ENCODE measurements around the gene TAS1R1. TPM values are rescaled to one million over a fixed set of nuclear protein-coding genes. Genes with fewer than 3 reads are reported as not detected.
"Not testable (repeated sequence)": the region's sequence is repeated elsewhere in the genome, so short reads cannot be mapped to it uniquely, and the experiment has no call there.

TAS1R1 gene
- total RNA-seq, 1 donor from 2014 or later = not detected

- H3K4me1 Mint-ChIP-seq (ENCODE audit: low read depth) = peaks cover 27% of the 10 kb centered on the region
- no peaks in the 10 kb centered on the region for H3K27me3 Mint-ChIP-seq (ENCODE audit: low read depth)
- no peak overlapping the region for H3K27ac Mint-ChIP-seq (ENCODE audit: unreplicated experiment)
- no peaks in the 10 kb centered on the region for H3K9me3 Mint-ChIP-seq (ENCODE audit: low read depth)
- H3K4me3 Mint-ChIP-seq (ENCODE audit: unreplicated experiment) = no peak overlapping the region
- TF ChIP-seq, protein P1, sequence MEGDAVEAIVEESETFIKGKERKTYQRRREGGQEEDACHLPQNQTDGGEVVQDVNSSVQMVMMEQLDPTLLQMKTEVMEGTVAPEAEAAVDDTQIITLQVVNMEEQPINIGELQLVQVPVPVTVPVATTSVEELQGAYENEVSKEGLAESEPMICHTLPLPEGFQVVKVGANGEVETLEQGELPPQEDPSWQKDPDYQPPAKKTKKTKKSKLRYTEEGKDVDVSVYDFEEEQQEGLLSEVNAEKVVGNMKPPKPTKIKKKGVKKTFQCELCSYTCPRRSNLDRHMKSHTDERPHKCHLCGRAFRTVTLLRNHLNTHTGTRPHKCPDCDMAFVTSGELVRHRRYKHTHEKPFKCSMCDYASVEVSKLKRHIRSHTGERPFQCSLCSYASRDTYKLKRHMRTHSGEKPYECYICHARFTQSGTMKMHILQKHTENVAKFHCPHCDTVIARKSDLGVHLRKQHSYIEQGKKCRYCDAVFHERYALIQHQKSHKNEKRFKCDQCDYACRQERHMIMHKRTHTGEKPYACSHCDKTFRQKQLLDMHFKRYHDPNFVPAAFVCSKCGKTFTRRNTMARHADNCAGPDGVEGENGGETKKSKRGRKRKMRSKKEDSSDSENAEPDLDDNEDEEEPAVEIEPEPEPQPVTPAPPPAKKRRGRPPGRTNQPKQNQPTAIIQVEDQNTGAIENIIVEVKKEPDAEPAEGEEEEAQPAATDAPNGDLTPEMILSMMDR (IDR thresholded peaks at IDR 0.05) = no peak
- DNase-seq (ENCODE audit: low spot score) = no peak
- peaks cover 18% of the 10 kb centered on the region for H3K36me3 Mint-ChIP-seq (ENCODE audit: low read depth)
These were observed 41.2 kb downstream of the TAS1R1 start for GRCh38 chr1:6596351-6596750.

GRCh38 chr1:6596886-6597776 is 42.0 kb downstream of the TAS1R1 start:
- no peaks in the 10 kb centered on the region for H3K27me3 Mint-ChIP-seq (ENCODE audit: low read depth)

GRCh38 chr1:6597777-6598131 is 42.6 kb downstream of the TAS1R1 start:
- Mint-ChIP-seq H3K27me3 (ENCODE audit: low read depth) (no peaks in the 10 kb centered on the region), H3K36me3 (ENCODE audit: low read depth) (peaks cover 18% of the 10 kb centered on the region)
- DNase-seq (ENCODE audit: low spot score) = no peak

More at GRCh38 chr1:6596886-6597776, 42.0 kb downstream of the TAS1R1 start:
- H3K4me1 Mint-ChIP-seq (ENCODE audit: low read depth) = peaks cover 27% of the 10 kb centered on the region
- DNase-seq (ENCODE audit: low spot score) = no peak
- no peak overlapping the region for H3K4me3 Mint-ChIP-seq (ENCODE audit: unreplicated experiment)
- TF ChIP-seq, protein P1 (IDR thresholded peaks at IDR 0.05) = no peak
- no peaks in the 10 kb centered on the region for H3K9me3 Mint-ChIP-seq (ENCODE audit: low read depth)
- H3K36me3 Mint-ChIP-seq (ENCODE audit: low read depth) = peaks cover 18% of the 10 kb centered on the region
- H3K27ac Mint-ChIP-seq (ENCODE audit: unreplicated experiment) = no peak overlapping the region

GRCh38 chr1:6599141-6599975 is 44.3 kb downstream of the TAS1R1 start:
- Mint-ChIP-seq H3K4me3 (ENCODE audit: unreplicated experiment) (peak overlapping the region; percentile 86), H3K4me1 (ENCODE audit: low read depth) (peaks cover 38% of the 10 kb centered on the region), H3K9me3 (ENCODE audit: low read depth) (no peaks in the 10 kb centered on the region), H3K27me3 (ENCODE audit: low read depth) (no peaks in the 10 kb centered on the region), H3K36me3 (ENCODE audit: low read depth) (peaks cover 16% of the 10 kb centered on the region), H3K27ac (ENCODE audit: unreplicated experiment) (peak overlapping the region; percentile 36)
- TF ChIP-seq, protein P1 (IDR thresholded peaks at IDR 0.05) = no peak
- no peak for DNase-seq (ENCODE audit: low spot score)

More at GRCh38 chr1:6597777-6598131, 42.6 kb downstream of the TAS1R1 start:
- no peak overlapping the region for H3K27ac Mint-ChIP-seq (ENCODE audit: unreplicated experiment)
- peaks cover 27% of the 10 kb centered on the region for H3K4me1 Mint-ChIP-seq (ENCODE audit: low read depth)
- TF ChIP-seq, protein P1 (IDR thresholded peaks at IDR 0.05) = no peak
- no peak overlapping the region for H3K4me3 Mint-ChIP-seq (ENCODE audit: unreplicated experiment)
- no peaks in the 10 kb centered on the region for H3K9me3 Mint-ChIP-seq (ENCODE audit: low read depth)

DNA sequence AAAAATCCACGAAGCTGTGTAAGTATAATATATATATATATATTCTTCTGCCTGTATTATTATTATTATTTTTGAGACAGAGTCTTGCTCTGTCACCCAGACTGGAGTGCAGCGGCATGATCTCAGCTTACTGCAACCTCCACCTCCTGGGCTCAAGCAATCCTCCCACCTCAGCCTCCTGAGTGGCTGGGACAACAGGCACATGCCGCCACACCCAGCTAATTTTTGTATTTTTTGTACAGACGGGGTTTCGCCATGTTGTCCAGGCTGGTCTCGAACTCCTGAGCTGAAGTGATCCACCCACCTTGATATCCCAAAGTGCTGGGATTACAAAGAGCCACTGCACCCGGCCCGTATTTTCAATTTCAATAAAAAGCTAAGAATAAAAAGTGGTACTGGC is 44.9 kb downstream of the TAS1R1 start:
- not testable (repeated sequence) for H3K27me3 Mint-ChIP-seq (ENCODE audit: low read depth); DNase-seq (ENCODE audit: low spot score); H3K9me3 Mint-ChIP-seq (ENCODE audit: low read depth)
- Mint-ChIP-seq H3K36me3 (ENCODE audit: low read depth) (peaks cover 14% of the 10 kb centered on the region), H3K4me3 (ENCODE audit: unreplicated experiment) (peak overlapping the region; percentile 86), H3K4me1 (ENCODE audit: low read depth) (peaks cover 43% of the 10 kb centered on the region), H3K27ac (ENCODE audit: unreplicated experiment) (peak overlapping the region; percentile 98)

Data from chondrocyte (in vitro differentiated cells).